Measurements from ENCODE around the gene CD59.
A peak's percentile ranks its signal among the peaks of the same experiment; 100 is the strongest.

Gene CD59

GRCh38 chr11:33770236-33770635 lies 34.0 kb upstream of the CD59 start:
- no peak for DNase-seq (ENCODE audit: extremely low spot score)
- ChIA-PET POLR2A (no interaction called here), CTCF (no interaction called here)
- no peak for TF ChIP-seq CTCF (IDR thresholded peaks at IDR 0.05; ENCODE audit: control extremely low read depth, extremely low read depth, low read depth, missing control alignments)

- TF ChIP-seq CTCF (IDR thresholded peaks at IDR 0.05; ENCODE audit: control extremely low read depth, extremely low read depth, low read depth, missing control alignments): no peak
- CTCF ChIA-PET: no interaction called here
- POLR2A ChIA-PET: no interaction called here
- DNase-seq (ENCODE audit: extremely low spot score): no peak
Measured at GRCh38 chr11:33769542-33769941, 33.3 kb upstream of the CD59 start.

- TF ChIP-seq CTCF (IDR thresholded peaks at IDR 0.05; ENCODE audit: control extremely low read depth, extremely low read depth, low read depth, missing control alignments): no peak
- ChIA-PET CTCF (interaction anchor here (1.8 to 2.6 kb wide), 3 partner anchors 25 to 50 kb away, joined by 7 to 8 read pairs (median 8); no protein-coding TSS in a partner anchor), POLR2A (no interaction called here)
- DNase-seq (ENCODE audit: extremely low spot score): no peak
Measured at GRCh38 chr11:33767624-33768023, 31.4 kb upstream of the CD59 start.

GRCh38 chr11:33766085-33766484 lies 29.9 kb upstream of the CD59 start:
- TF ChIP-seq CTCF (IDR thresholded peaks at IDR 0.05; ENCODE audit: control extremely low read depth, extremely low read depth, low read depth, missing control alignments): no peak
- no peak for DNase-seq (ENCODE audit: extremely low spot score)
- CTCF ChIA-PET: interaction anchor here (2.4 to 2.6 kb wide), 2 partner anchors 24 to 49 kb away, joined by 8 read pairs; no protein-coding TSS in a partner anchor
- POLR2A ChIA-PET: no interaction called here

GRCh38 chr11:33761471-33761870 lies 25.2 kb upstream of the CD59 start:
- no peak for TF ChIP-seq CTCF (IDR thresholded peaks at IDR 0.05; ENCODE audit: control extremely low read depth, extremely low read depth, low read depth, missing control alignments)
- ChIA-PET CTCF (interaction anchor here (0.7 to 1.3 kb wide), 6 partner anchors 12 to 156 kb away, joined by 3 to 12 read pairs (median 3); partner anchors contain the start of gene FBXO3), POLR2A (no interaction called here)
- peak; percentile 39 for DNase-seq (ENCODE audit: extremely low spot score)

GRCh38 chr11:33753304-33753967 lies 17.2 kb upstream of the CD59 start:
- TF ChIP-seq CTCF (IDR thresholded peaks at IDR 0.05; ENCODE audit: control extremely low read depth, extremely low read depth, low read depth, missing control alignments): no peak
- DNase-seq (ENCODE audit: extremely low spot score): peak; percentile 39
- CTCF ChIA-PET: interaction anchor here (1.0 to 5.2 kb wide), 7 partner anchors 11 to 391 kb away, joined by 3 to 33 read pairs (median 3); partner anchors contain the start of gene CD59
- POLR2A ChIA-PET: no interaction called here
